HG03066 (cell line): ENCODE measurements around the gene CST6.

Experiments used
- ATAC-seq: cut with Tn5 transposase; IDR thresholded peaks from one replicate; pipeline ENCODE4 v1.9.1; 2021; ENCODE audit warnings: low read depth; ENCODE audit not compliant: unreplicated experiment

The CST6 gene

GRCh38 chr11:66011785-66012303, at the start of gene CST6:
TSS of gene CST6 (plus strand) at chr11:66012008. CDS start at chr11:66012045, 37 bp downstream.
- no peak for ATAC-seq

GRCh38 chr11:65962141-65962564, 49.7 kb upstream of the CST6 start:
- ATAC-seq: no peak

DNA sequence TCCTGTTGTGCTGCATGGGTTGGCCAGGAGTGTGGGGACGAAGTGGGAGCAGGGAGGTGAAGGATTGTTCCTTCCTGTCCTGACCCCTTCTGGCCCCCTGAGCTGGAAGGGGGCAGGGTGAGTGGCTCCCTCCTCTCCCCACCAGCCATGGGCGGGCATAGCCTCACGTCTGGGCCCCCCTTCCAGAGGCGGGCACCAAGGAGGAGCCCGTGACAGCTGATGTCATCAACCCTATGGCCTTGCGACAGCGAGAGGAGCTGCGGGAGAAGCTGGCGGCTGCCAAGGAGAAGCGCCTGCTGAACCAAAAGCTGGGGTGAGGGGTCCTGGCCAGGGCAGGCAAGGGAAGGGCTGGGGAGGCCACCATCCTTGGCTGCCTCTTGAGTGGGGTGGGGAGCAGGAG, 46.9 kb upstream of the CST6 start:
- ATAC-seq: no peak

DNA sequence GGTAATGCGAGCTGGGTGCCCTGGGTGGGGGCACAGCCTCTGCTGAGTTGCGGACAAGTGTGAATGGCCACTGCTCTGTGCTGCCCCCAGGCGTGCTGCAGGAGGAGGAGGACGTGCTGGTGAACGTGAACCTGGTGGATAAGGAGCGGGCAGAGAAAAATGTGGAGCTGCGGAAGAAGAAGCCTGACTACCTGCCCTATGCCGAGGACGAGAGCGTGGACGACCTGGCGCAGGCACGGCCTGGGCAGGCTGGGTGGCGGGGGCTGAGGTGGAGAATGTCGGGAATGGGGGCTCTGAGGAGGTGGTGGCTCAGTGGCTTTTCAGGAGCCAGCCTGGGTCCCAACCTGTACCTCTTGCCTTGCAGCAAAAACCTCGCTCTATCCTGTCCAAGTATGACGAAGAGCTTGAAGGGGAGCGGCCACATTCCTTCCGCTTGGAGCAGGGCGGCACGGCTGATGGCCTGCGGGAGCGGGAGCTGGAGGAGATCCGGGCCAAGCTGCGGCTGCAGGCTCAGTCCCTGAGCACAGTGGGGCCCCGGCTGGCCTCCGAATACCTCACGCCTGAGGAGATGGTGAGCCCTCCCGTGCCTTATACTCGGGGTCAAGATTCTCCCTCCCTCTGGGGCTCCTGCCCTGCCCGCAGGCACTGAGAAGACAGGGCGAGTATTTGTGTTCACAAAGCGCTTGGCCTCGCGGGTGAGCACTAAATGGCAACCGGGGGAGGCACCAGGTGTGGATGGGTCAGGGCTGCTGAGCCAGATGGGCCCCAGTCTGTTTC, 45.6 kb upstream of the CST6 start:
- ATAC-seq: no peak

DNA sequence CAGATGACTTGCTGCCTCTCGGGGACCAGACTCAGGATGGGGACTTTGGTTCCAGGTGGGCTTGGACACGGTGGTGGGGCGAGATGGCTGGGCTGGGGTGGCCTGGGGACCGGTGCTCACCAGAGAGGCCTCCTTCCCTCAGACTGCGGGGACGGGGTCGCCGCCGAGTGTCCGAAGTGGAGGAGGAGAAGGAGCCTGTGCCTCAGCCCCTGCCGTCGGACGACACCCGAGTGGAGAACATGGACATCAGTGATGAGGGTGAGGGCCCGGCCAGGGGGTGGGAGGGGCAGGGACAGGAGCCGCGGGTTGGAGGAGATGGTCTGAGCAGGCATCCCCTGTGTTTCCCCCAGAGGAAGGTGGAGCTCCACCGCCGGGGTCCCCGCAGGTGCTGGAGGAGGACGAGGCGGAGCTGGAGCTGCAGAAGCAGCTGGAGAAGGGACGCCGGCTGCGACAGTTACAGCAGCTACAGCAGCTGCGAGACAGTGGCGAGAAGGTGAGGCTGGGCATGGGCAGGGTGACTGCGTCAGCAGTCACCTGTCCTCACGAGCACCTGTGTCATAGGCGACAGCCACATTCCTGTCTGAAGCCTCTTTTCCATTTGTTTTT, 44.4 kb upstream of the CST6 start:
- no peak for ATAC-seq

GRCh38 chr11:65968600-65969482, 43.0 kb upstream of the CST6 start:
- ATAC-seq: no peak

GRCh38 chr11:65972116-65972515, 39.7 kb upstream of the CST6 start:
- ATAC-seq: no peak

DNA sequence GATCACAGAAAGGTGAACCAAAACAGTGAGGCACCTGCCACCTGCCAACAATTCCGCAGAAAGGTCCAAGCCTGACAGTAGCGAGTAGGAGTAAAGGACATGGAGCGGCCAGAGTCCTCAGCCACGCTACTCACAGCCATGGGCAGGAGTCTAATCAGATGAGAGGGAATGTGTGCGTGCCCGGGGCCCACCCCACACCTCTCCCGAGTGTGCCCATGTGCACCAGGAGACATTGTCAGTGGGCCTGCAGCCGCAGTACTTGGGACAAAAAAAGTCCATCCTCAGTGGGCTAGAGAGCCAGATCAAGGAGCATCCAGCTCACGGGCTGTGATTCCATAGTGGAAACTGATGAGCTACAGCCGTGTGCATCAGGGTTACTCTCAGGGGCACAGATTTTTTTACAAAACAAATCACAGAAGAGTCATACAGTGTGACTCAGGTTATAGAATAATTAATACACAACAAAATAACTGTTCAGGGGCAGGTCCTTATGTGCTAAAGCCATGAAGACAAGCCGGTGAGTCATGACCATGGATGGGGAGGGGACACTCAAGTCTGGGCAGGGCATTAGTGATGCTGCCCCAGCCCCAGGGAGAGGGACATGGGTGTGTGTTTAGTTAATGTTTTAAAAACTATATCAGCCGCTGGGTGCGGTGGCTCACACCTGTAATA, 38.2 kb upstream of the CST6 start:
- ATAC-seq: no peak

GRCh38 chr11:65975771-65976170, 36.0 kb upstream of the CST6 start:
- no peak for ATAC-seq

GRCh38 chr11:65976216-65977176, 35.3 kb upstream of the CST6 start:
- no peak for ATAC-seq

DNA sequence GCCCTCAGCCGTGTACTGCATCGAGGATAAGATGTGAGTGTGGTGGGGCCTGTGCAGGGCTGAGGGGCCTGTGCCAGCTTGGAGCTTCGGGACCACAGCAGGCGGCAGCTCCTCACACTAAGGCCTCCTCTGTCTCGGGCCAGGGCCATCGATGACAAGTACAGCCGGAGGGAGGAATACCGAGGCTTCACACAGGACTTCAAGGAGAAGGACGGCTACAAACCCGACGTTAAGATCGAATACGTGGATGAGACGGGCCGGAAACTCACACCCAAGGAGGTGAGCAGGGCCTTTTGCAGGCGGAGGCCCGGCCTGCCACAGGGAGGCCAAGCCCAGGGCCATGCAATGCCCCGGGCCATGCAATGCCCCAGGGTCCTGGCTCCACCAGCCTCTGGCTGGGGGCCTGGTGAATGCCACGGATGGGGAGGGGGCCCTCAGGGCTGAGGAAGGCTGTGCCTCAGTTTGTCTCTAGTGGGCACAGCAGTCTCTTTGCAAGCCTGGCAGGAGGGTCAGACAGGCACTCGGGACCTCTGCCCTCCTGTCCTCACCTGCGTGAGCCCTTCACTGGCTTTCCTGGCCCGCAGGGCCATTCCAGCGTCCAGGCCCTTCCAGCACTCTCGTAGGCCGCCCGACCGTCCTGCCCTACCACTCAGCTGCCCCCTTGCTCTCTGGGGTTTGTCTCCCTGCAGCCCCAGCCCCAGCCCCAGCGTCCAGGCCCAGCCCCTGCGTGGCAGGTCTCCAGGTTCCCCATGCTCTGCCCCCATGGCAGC, 34.0 kb upstream of the CST6 start:
- no peak for ATAC-seq

DNA sequence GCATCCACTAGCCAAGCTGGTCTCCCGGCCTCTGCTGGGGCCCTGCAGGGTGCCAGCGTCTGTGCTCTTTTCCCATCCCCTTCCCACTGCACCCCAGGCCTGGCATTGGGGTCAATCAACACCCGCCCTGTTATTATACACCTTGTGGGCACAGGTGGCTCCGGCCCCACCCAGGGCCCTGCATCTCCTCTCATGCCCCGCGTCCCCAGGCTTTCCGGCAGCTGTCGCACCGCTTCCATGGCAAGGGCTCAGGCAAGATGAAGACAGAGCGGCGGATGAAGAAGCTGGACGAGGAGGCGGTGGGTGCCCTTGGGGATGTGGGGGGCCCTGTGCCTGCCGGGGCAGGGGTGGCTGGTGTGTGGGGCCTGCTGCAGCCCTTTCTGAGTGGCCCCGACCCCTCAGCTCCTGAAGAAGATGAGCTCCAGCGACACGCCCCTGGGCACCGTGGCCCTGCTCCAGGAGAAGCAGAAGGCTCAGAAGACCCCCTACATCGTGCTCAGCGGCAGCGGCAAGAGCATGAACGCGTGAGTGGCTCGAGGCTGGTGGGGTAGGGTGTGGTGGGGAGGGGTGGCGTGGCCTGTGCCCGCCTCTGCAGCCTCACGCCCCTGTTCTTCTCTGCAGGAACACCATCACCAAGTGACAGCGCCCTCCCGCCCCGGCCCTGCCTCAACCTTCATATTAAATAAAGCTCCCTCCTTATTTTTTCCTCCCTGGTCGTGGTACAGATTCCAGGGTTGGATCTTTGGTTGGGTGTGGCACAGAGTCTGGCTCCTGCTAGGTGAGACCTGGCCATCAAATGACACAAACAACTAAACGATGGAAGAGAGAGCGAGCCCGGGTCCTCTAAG, 33.2 kb upstream of the CST6 start:
- no peak for ATAC-seq

GRCh38 chr11:65979261-65979759, 32.5 kb upstream of the CST6 start:
- no peak for ATAC-seq

- ATAC-seq: no peak
Measured at GRCh38 chr11:65981101-65981740, 30.6 kb upstream of the CST6 start.

- ATAC-seq: no peak
Measured at GRCh38 chr11:65981972-65982823, 29.6 kb upstream of the CST6 start.
